Subcutaneous adipose tissue (tissue), 4 donors: ENCODE measurements around the gene MRPL41. TPM values are rescaled to one million over a fixed set of nuclear protein-coding genes. Genes with fewer than 3 reads are reported as not detected.

Experiments
- total RNA-seq, 4 donors: library from RNA; depleted of rRNA; stranded (reverse); fragments of >200 nt; gene quantifications; one replicate each; pipeline ENCODE4 v1.1.0, GENCODE V29; 2016
- TF ChIP-seq, protein P1 (sequence below): fragments of 450-650 bp; IDR thresholded peaks from one replicate; pipeline ENCODE4 v1.5.1; 2016; ENCODE audit warnings: low read depth, mild to moderate bottlenecking, control low read depth, antibody characterized with exemption, moderate library complexity

Gene MRPL41
- total RNA-seq, 4 donors from 2014 or later, result 55.3 to 152 (median 64.7) TPM

DNA sequence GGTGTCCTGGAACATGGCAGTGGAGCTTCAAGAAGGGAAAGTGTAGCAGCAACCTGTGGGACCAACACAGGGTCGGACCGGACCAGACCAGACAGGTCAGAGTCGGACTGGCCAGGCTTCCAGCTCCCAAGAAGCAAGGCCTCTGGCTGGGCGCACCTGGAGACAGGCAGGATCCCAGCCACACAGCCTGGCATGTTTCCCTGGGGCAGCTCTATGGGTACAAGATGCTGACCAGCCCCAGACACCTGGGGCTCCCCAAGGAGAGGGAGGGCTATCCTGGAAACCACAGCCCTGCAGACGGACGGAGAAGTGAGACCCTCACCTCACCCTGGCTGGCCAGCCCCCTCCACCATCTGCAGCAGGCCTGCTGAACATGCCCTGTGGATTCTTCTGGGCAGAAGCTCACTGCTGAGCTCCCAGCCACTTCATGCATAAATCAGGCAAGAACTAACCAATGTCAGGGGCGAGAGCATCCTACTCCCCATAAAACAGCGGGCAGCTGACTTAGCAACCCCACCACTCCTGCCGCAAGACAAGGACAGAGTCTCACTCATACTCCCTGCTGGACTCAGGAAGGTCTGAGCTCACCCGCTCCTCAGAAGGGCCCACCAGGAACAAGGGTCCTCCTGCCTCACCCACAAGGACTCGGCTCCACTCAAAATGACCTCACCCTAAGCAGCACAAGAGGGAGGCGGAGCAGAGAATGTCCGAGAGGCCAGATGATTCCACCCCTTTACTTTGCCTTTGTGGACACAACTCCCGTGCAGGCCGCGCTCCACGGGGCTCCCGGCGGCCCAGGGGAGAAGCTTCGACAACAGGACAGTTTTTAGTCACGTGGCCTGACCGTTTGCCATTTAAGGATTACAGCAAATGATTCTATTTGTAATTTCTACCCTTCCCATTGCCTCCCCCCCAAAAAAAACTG is 29.9 kb downstream of the MRPL41 start:
- TF ChIP-seq, protein P1, sequence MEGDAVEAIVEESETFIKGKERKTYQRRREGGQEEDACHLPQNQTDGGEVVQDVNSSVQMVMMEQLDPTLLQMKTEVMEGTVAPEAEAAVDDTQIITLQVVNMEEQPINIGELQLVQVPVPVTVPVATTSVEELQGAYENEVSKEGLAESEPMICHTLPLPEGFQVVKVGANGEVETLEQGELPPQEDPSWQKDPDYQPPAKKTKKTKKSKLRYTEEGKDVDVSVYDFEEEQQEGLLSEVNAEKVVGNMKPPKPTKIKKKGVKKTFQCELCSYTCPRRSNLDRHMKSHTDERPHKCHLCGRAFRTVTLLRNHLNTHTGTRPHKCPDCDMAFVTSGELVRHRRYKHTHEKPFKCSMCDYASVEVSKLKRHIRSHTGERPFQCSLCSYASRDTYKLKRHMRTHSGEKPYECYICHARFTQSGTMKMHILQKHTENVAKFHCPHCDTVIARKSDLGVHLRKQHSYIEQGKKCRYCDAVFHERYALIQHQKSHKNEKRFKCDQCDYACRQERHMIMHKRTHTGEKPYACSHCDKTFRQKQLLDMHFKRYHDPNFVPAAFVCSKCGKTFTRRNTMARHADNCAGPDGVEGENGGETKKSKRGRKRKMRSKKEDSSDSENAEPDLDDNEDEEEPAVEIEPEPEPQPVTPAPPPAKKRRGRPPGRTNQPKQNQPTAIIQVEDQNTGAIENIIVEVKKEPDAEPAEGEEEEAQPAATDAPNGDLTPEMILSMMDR, result no peak

DNA sequence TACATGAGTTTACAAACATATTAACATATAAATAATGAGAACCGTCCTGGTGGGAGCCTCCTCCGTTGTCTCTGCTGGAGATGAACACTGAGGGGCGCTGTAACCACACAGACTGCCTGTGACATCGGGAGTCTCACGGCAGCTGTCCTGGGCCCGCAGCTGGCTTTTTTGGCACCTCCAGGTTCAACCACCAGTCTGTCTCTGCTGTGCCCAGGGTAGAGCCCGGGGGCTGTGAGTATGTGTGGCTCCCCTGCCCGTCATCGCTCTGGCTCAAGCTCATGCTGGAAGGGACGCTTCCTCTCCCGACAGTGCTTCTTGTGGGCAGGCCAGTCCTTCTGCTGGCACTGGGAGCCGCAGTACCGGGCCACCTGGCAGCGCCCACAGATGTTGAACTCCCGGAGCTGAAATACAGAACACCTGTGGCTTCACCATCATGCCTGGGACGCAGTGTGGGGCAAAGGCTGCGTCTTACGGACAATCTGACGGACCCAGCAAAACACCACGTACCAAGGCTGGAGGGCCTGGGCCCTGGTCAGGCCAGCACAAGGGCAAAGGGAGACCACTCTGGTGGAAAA is 30.7 kb downstream of the MRPL41 start:
- TF ChIP-seq, protein P1, result no peak

DNA sequence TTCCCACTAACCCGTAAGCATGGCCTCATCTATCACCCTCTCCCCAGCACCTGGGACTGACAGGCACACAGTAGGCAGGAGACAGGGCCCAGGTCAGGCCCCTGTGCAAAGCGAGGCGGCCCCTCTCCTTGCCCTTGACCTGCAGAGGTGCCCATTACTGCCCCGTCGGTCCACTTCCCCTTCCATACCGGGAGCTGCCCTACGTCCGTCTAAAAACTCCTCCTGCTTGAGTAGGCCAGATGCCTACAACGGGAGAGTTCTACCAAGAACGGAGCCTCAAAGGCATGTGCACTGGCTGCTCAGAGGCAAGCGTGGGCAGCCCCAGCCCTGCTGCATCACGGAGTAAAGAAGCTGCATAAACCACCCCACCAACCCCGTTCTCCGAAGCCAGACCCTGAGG is 31.7 kb downstream of the MRPL41 start:
- TF ChIP-seq, protein P1, result no peak

DNA sequence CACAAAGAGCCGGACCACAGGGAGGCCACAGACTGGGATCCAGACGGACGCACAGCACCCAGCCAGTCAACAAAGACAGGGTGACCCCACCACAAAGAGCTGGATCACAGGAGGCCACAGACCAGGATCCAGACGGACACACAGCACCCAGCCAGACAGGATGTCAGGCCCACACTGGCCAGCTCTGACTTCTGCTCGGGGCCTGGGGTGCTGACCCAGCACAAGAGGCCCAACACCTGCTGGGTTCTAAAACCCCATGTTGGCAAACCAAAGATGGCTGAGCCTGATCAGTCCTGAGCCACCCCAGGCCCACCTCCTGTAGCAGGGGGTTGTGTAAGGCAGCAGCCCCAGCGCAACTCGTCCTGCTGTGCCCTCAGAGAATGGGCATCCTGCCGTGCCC is 32.3 kb downstream of the MRPL41 start:
- TF ChIP-seq, protein P1, result no peak

DNA sequence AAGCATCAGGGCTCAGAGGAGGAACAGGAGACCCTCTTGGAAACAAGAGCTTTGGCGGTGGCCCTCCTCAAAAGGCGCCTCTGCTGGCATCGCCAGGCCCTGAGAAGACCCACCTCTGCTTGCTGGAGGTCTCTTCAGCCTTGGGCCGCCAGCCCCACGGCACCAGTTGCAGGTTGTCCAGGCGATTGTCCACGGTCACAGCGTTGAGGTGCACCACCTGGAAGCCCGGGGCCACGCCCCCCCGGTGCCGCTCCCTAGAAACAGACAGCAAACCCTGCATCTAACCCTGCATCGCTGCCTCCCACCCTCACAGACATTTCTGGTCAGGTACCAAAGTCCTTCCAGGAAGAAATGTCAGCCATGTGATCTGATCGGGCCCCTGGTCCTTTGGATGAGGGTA is 35.2 kb downstream of the MRPL41 start:
- TF ChIP-seq, protein P1, result no peak

DNA sequence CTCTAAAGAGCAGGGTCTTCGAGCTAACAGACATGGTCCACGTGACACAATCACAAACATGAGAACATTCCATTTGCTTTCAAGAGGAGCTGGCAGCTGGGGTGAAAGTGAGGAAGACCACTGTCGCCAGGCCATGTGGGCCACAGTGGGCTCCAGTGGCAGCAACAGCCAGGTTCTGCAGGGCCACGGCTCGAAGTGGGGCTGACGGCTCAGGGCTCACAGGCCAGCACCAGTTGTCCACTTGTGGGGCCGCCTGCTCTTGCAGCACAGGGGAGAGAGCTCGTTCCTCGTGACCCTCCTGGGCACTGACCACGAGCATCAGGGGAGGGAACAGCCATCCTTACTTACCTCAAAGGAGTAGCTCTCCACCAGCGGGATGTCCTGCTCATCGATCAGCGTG is 36.6 kb downstream of the MRPL41 start:
- TF ChIP-seq, protein P1, result no peak

DNA sequence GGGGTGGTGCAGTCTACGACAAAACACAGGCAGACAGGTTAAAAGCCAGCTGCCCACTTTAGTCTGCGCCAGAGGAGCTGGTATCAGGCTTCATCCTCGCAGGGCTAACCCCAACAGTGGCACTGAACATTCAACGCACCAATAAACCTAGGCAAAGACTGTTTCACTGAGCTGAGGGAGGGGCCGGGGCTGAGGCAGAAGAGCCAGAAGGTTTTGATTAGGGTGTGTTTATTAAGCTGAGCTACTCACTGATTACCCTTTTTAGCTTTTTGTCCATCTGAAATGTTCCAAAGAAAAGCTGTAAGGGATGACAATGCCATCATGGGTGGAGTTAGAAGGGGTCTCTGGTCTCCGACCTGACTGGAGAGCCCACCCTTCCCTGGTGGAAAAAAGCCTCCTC is 37.2 kb downstream of the MRPL41 start:
- TF ChIP-seq, protein P1, result no peak
